Measurements from ENCODE around the gene THUMPD2.

- no peak for TF ChIP-seq POLR2A (IDR thresholded peaks at IDR 0.05)
- no peak for TF ChIP-seq CTCF (IDR thresholded peaks at IDR 0.05)
Observed at GRCh38 chr2:39717067-39717466, 62.0 kb downstream of the THUMPD2 start.

Data from body of pancreas (tissue), 4 donors.